Mammary epithelial cell (primary cell): ENCODE data around the gene ARHGAP11A.

Experiments
- CTCF ChIP-seq, 2 donors: IDR thresholded peaks in 1 of 2; conservative IDR thresholded peaks in 1 of 2; 2 replicates each; pipeline ENCODE4 v1.5.1; 2011 to 2012; ENCODE audit warnings: inconsistent platforms in 2 of 2, low read length in 2 of 2, mild to moderate bottlenecking in 2 of 2, control low read depth in 1 of 2, low read depth in 1 of 2; ENCODE audit not compliant: insufficient read depth in 1 of 2; ENCODE audit errors: extremely low read depth in 1 of 2
- EZH2 ChIP-seq: IDR thresholded peaks from 2 replicates; pipeline ENCODE4 v1.6.1; 2012; ENCODE audit warnings: low read length, inconsistent platforms, borderline replicate concordance

- no peak for TF ChIP-seq CTCF (conservative IDR thresholded peaks at IDR 0.05 in 1 of 2, IDR thresholded peaks at IDR 0.05 in 1 of 2; ENCODE audit: extremely low read depth in 1 of 2, insufficient read depth in 1 of 2, low read depth in 1 of 2, low read length in 2 of 2)
- TF ChIP-seq EZH2: no peak
Measured at GRCh38 chr15:32671339-32672325, 56.3 kb downstream of the ARHGAP11A start.
